PFSK-1 (cell line): Measurements from ENCODE around the gene TFE3.

ENCODE experiments used
- POLR2AphosphoS5 ChIP-seq: IDR thresholded peaks from 2 replicates; pipeline ENCODE4 v1.6.1; 2012; ENCODE audit warnings: low read depth, mild to moderate bottlenecking, control low read depth, low read length, moderate library complexity
- SIN3A ChIP-seq: IDR thresholded peaks from 2 replicates; pipeline ENCODE4 v1.6.1; 2012; ENCODE audit warnings: mild to moderate bottlenecking, low read length, moderate library complexity, borderline replicate concordance; ENCODE audit not compliant: insufficient read depth
- TAF1 ChIP-seq: IDR thresholded peaks from 2 replicates; pipeline ENCODE4 v1.6.1; 2012; ENCODE audit warnings: low read length, control low read depth, borderline replicate concordance; ENCODE audit not compliant: insufficient read depth
- TF ChIP-seq, protein P1 (sequence below), 2 experiments: IDR thresholded peaks; 2 replicates each; pipeline versions ENCODE4 v1.6.1 to v1.8.0; 2011 to 2012; ENCODE audit warnings: low read depth in 2 of 2, low read length in 2 of 2, control low read depth in 1 of 2, inconsistent platforms in 1 of 2, mild to moderate bottlenecking in 1 of 2, moderate library complexity in 1 of 2; ENCODE audit not compliant: insufficient read depth in 1 of 2

DNA sequence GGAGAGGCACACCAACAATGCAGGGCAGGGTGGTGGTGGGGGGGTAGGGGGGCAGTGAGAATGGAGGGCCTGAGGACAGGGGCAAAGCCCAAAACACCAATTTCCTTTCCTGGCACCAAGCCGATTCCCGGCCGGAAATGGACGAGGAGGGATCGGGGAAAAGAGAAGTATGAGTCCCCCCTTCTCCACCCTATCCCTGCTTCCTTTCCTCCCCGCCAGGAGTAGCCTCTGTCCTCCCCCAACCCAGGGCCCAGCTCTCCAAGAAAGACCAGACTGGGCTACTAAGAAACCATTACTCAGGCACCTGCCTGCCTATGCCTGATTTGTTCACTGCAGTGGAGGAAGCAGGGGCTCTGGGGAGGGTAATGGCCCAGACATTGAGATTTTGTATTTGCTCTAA lies 16.0 kb upstream of the TFE3 start:
- TF ChIP-seq POLR2AphosphoS5 (no peak), TAF1 (no peak), SIN3A (no peak)
- TF ChIP-seq, protein P1, sequence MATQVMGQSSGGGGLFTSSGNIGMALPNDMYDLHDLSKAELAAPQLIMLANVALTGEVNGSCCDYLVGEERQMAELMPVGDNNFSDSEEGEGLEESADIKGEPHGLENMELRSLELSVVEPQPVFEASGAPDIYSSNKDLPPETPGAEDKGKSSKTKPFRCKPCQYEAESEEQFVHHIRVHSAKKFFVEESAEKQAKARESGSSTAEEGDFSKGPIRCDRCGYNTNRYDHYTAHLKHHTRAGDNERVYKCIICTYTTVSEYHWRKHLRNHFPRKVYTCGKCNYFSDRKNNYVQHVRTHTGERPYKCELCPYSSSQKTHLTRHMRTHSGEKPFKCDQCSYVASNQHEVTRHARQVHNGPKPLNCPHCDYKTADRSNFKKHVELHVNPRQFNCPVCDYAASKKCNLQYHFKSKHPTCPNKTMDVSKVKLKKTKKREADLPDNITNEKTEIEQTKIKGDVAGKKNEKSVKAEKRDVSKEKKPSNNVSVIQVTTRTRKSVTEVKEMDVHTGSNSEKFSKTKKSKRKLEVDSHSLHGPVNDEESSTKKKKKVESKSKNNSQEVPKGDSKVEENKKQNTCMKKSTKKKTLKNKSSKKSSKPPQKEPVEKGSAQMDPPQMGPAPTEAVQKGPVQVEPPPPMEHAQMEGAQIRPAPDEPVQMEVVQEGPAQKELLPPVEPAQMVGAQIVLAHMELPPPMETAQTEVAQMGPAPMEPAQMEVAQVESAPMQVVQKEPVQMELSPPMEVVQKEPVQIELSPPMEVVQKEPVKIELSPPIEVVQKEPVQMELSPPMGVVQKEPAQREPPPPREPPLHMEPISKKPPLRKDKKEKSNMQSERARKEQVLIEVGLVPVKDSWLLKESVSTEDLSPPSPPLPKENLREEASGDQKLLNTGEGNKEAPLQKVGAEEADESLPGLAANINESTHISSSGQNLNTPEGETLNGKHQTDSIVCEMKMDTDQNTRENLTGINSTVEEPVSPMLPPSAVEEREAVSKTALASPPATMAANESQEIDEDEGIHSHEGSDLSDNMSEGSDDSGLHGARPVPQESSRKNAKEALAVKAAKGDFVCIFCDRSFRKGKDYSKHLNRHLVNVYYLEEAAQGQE (IDR thresholded peaks at IDR 0.05; ENCODE audit: insufficient read depth in 1 of 2, low read depth in 2 of 2, low read length in 2 of 2): no peak
